Activated CD8-positive, alpha-beta memory T cell treated with anti-CD3 and anti-CD28 coated beads for 48 hours (primary cell): ENCODE data around the gene PRSS21.

ENCODE experiments used
- DNase-seq, 3 experiments: peaks; one replicate each; pipeline ENCODE4 v3.0.0-alpha.2; 2020; ENCODE audit warnings: low read depth in 2 of 3, low spot score in 2 of 3

Gene PRSS21

GRCh38 chr16:2825049-2825742 is 8.2 kb downstream of the PRSS21 start:
- no peak for DNase-seq

- DNase-seq: no peak
Observed at GRCh38 chr16:2825906-2826305, 8.9 kb downstream of the PRSS21 start.

GRCh38 chr16:2826591-2827373 is 9.7 kb downstream of the PRSS21 start:
- no peak for DNase-seq

GRCh38 chr16:2827374-2827791 is 10.3 kb downstream of the PRSS21 start:
- no peak for DNase-seq

GRCh38 chr16:2827831-2828520 is 10.9 kb downstream of the PRSS21 start:
- no peak for DNase-seq

- no peak for DNase-seq
Observed at GRCh38 chr16:2828521-2828840, 11.4 kb downstream of the PRSS21 start.

- no peak for DNase-seq
Observed at GRCh38 chr16:2828876-2829430, 11.9 kb downstream of the PRSS21 start.

- no peak for DNase-seq
Observed at GRCh38 chr16:2829501-2830354, 12.7 kb downstream of the PRSS21 start, which contains the start of gene ZG16B. Gene ZG16B, plus strand, starts transcription at chr16:2830303. Its CDS starts 139 bp downstream, at chr16:2830442.

GRCh38 chr16:2830355-2830695 is 13.3 kb downstream of the PRSS21 start:
- DNase-seq: no peak

- no peak for DNase-seq
Observed at GRCh38 chr16:2831203-2831602, 14.2 kb downstream of the PRSS21 start.

- DNase-seq: no peak
Observed at GRCh38 chr16:2833776-2834175, 16.7 kb downstream of the PRSS21 start.

GRCh38 chr16:2834968-2835367 is 17.9 kb downstream of the PRSS21 start:
- no peak for DNase-seq

- DNase-seq: no peak
Observed at GRCh38 chr16:2835638-2836493, 18.8 kb downstream of the PRSS21 start.

- no peak for DNase-seq
Observed at GRCh38 chr16:2836646-2837508, 19.8 kb downstream of the PRSS21 start.

GRCh38 chr16:2838928-2839327 is 21.9 kb downstream of the PRSS21 start:
- DNase-seq: no peak

- no peak for DNase-seq
Observed at GRCh38 chr16:2839650-2840450, 22.8 kb downstream of the PRSS21 start.

- DNase-seq: no peak
Observed at GRCh38 chr16:2840914-2841313, 23.9 kb downstream of the PRSS21 start.

GRCh38 chr16:2841606-2842339 is 24.7 kb downstream of the PRSS21 start:
- DNase-seq: no peak
